Measurements from ENCODE around the gene PSIP1. TPM values are rescaled to one million over a fixed set of nuclear protein-coding genes. Genes with fewer than 3 reads are reported as not detected.
"Not testable (repeated sequence)": the region's sequence is repeated elsewhere in the genome, so short reads cannot be mapped to it uniquely, and the experiment has no call there.

PSIP1 gene
- polyA plus RNA-seq, 1 donor (not counting 4 experiments of a cell fraction or from before 2014, with no cell fraction given): 14.7 TPM

DNA sequence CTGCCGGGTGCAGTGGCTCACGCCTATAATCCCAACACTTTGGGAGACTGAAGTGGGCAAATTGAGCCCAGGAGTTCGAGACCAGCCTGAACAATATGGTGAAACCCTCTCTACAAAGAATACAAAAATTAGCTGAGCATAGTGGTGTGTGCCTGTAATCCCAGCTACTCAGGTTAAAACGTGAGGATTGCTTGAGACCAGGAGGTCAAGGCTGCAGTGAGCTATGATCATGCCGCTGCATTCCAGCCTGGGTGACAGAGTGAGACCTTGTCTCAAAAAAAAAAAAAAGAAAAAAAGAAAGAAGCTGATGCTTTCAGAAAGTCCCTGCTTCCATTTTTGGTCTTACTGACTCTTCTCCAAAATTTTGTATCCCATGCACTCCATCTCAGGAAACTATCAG is 56.8 kb downstream of the PSIP1 start:
- FAIRE-seq (no peak), DNase-seq (ENCODE audit: low read depth, low spot score) (no peak)
- Histone ChIP-seq H3K27ac (ENCODE audit: control insufficient read depth, insufficient read depth, low read length) (no peak overlapping the region), H3K4me2 (ENCODE audit: control insufficient read depth, extremely low read depth, insufficient read depth, low read depth, low read length) (no peak overlapping the region), H3K9me1 (ENCODE audit: control insufficient read depth, extremely low read depth, insufficient read depth, low read length) (no peaks in the 10 kb centered on the region), H3K9me3 (ENCODE audit: control insufficient read depth, low read depth, low read length) (no peaks in the 10 kb centered on the region), H3K79me2 (ENCODE audit: control insufficient read depth, insufficient read depth, low read length) (no peaks in the 10 kb centered on the region), H3K9ac (ENCODE audit: control insufficient read depth, extremely low read depth, insufficient read depth, low read length) (no peak overlapping the region), H3K4me3 (ENCODE audit: control insufficient read depth in 2 of 3, extremely low read depth in 1 of 3, insufficient read depth in 2 of 3, low read depth in 1 of 3, low read length in 3 of 3) (no peak overlapping the region), H3K4me1 (ENCODE audit: control insufficient read depth, extremely low read depth, insufficient read depth, low read length) (no peaks in the 10 kb centered on the region), H2AFZ (ENCODE audit: control insufficient read depth, low read length) (no peak overlapping the region), H3K27me3 (ENCODE audit: control insufficient read depth, extremely low read depth, insufficient read depth, low read length) (no peaks in the 10 kb centered on the region), H3K36me3 (ENCODE audit: control insufficient read depth in 2 of 2, extremely low read depth in 1 of 2, insufficient read depth in 2 of 2, low read length in 2 of 2) (peaks cover 8 to 10% of the 10 kb centered on the region in 2 experiments), H4K20me1 (ENCODE audit: control insufficient read depth, extremely low read depth, insufficient read depth, low read length) (no peaks in the 10 kb centered on the region)
- dilution Hi-C loops (cut with MboI; ENCODE audit: extremely low pct_ligation_motif_present, low sequenced_read_pairs): no loop called here
- TF ChIP-seq, protein P1, sequence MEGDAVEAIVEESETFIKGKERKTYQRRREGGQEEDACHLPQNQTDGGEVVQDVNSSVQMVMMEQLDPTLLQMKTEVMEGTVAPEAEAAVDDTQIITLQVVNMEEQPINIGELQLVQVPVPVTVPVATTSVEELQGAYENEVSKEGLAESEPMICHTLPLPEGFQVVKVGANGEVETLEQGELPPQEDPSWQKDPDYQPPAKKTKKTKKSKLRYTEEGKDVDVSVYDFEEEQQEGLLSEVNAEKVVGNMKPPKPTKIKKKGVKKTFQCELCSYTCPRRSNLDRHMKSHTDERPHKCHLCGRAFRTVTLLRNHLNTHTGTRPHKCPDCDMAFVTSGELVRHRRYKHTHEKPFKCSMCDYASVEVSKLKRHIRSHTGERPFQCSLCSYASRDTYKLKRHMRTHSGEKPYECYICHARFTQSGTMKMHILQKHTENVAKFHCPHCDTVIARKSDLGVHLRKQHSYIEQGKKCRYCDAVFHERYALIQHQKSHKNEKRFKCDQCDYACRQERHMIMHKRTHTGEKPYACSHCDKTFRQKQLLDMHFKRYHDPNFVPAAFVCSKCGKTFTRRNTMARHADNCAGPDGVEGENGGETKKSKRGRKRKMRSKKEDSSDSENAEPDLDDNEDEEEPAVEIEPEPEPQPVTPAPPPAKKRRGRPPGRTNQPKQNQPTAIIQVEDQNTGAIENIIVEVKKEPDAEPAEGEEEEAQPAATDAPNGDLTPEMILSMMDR (optimal IDR thresholded peaks at IDR 0.05 in 1 of 3, IDR thresholded peaks at IDR 0.05 in 1 of 3, conservative IDR thresholded peaks at IDR 0.05 in 1 of 3; ENCODE audit: extremely low read depth in 1 of 3, insufficient read depth in 2 of 3, low read length in 3 of 3): no peak
- TF ChIP-seq EZH2 (IDR thresholded peaks at IDR 0.05; ENCODE audit: low read length): no peak

- Histone ChIP-seq H3K79me2 (ENCODE audit: control insufficient read depth, insufficient read depth, low read length) (peaks cover 9% of the 10 kb centered on the region), H3K4me3 (ENCODE audit: control insufficient read depth in 2 of 3, extremely low read depth in 1 of 3, insufficient read depth in 2 of 3, low read depth in 1 of 3, low read length in 3 of 3) (no peak overlapping the region), H2AFZ (ENCODE audit: control insufficient read depth, low read length) (no peak overlapping the region), H4K20me1 (ENCODE audit: control insufficient read depth, extremely low read depth, insufficient read depth, low read length) (no peaks in the 10 kb centered on the region), H3K36me3 (ENCODE audit: control insufficient read depth in 2 of 2, extremely low read depth in 1 of 2, insufficient read depth in 2 of 2, low read length in 2 of 2) (peaks cover 17 to 19% of the 10 kb centered on the region in 2 experiments), H3K4me2 (ENCODE audit: control insufficient read depth, extremely low read depth, insufficient read depth, low read depth, low read length) (no peak overlapping the region), H3K4me1 (ENCODE audit: control insufficient read depth, extremely low read depth, insufficient read depth, low read length) (no peaks in the 10 kb centered on the region), H3K9me1 (ENCODE audit: control insufficient read depth, extremely low read depth, insufficient read depth, low read length) (no peaks in the 10 kb centered on the region), H3K9me3 (ENCODE audit: control insufficient read depth, low read depth, low read length) (no peaks in the 10 kb centered on the region), H3K9ac (ENCODE audit: control insufficient read depth, extremely low read depth, insufficient read depth, low read length) (no peak overlapping the region), H3K27ac (ENCODE audit: control insufficient read depth, insufficient read depth, low read length) (no peak overlapping the region), H3K27me3 (ENCODE audit: control insufficient read depth, extremely low read depth, insufficient read depth, low read length) (no peaks in the 10 kb centered on the region)
- dilution Hi-C loops (cut with MboI; ENCODE audit: extremely low pct_ligation_motif_present, low sequenced_read_pairs): no loop called here
- DNase-seq (ENCODE audit: low read depth, low spot score) (no peak), FAIRE-seq (no peak)
- no peak for TF ChIP-seq EZH2 (IDR thresholded peaks at IDR 0.05; ENCODE audit: low read length)
- TF ChIP-seq, protein P1 (optimal IDR thresholded peaks at IDR 0.05 in 1 of 3, IDR thresholded peaks at IDR 0.05 in 1 of 3, conservative IDR thresholded peaks at IDR 0.05 in 1 of 3; ENCODE audit: extremely low read depth in 1 of 3, insufficient read depth in 2 of 3, low read length in 3 of 3): no peak
Observed at GRCh38 chr9:15444141-15444540, 66.6 kb downstream of the PSIP1 start.

- H2AFZ ChIP-seq (ENCODE audit: control insufficient read depth, low read length); H3K27ac ChIP-seq (ENCODE audit: control insufficient read depth, insufficient read depth, low read length); H3K4me2 ChIP-seq (ENCODE audit: control insufficient read depth, extremely low read depth, insufficient read depth, low read depth, low read length); H3K27me3 ChIP-seq (ENCODE audit: control insufficient read depth, extremely low read depth, insufficient read depth, low read length); H3K9ac ChIP-seq (ENCODE audit: control insufficient read depth, extremely low read depth, insufficient read depth, low read length); H4K20me1 ChIP-seq (ENCODE audit: control insufficient read depth, extremely low read depth, insufficient read depth, low read length); DNase-seq (ENCODE audit: low read depth, low spot score); FAIRE-seq; H3K4me1 ChIP-seq (ENCODE audit: control insufficient read depth, extremely low read depth, insufficient read depth, low read length); dilution Hi-C loops (cut with MboI; ENCODE audit: extremely low pct_ligation_motif_present, low sequenced_read_pairs); H3K4me3 ChIP-seq (ENCODE audit: control insufficient read depth in 2 of 3, extremely low read depth in 1 of 3, insufficient read depth in 2 of 3, low read depth in 1 of 3, low read length in 3 of 3); H3K9me3 ChIP-seq (ENCODE audit: control insufficient read depth, low read depth, low read length); H3K9me1 ChIP-seq (ENCODE audit: control insufficient read depth, extremely low read depth, insufficient read depth, low read length): not testable (repeated sequence)
- H3K36me3 ChIP-seq (ENCODE audit: control insufficient read depth in 2 of 2, extremely low read depth in 1 of 2, insufficient read depth in 2 of 2, low read length in 2 of 2): peaks cover 10% of the 10 kb centered on the region in 2 experiments
- H3K79me2 ChIP-seq (ENCODE audit: control insufficient read depth, insufficient read depth, low read length): peaks cover 26% of the 10 kb centered on the region
Observed at GRCh38 chr9:15442264-15442663, 68.5 kb downstream of the PSIP1 start.

- H3K4me2 ChIP-seq (ENCODE audit: control insufficient read depth, extremely low read depth, insufficient read depth, low read depth, low read length); H3K36me3 ChIP-seq (ENCODE audit: control insufficient read depth in 2 of 2, extremely low read depth in 1 of 2, insufficient read depth in 2 of 2, low read length in 2 of 2); FAIRE-seq; dilution Hi-C loops (cut with MboI; ENCODE audit: extremely low pct_ligation_motif_present, low sequenced_read_pairs); H3K27me3 ChIP-seq (ENCODE audit: control insufficient read depth, extremely low read depth, insufficient read depth, low read length); H3K4me1 ChIP-seq (ENCODE audit: control insufficient read depth, extremely low read depth, insufficient read depth, low read length); H3K9me1 ChIP-seq (ENCODE audit: control insufficient read depth, extremely low read depth, insufficient read depth, low read length); H3K9ac ChIP-seq (ENCODE audit: control insufficient read depth, extremely low read depth, insufficient read depth, low read length); H3K4me3 ChIP-seq (ENCODE audit: control insufficient read depth in 2 of 3, extremely low read depth in 1 of 3, insufficient read depth in 2 of 3, low read depth in 1 of 3, low read length in 3 of 3); H2AFZ ChIP-seq (ENCODE audit: control insufficient read depth, low read length); DNase-seq (ENCODE audit: low read depth, low spot score); H3K9me3 ChIP-seq (ENCODE audit: control insufficient read depth, low read depth, low read length); H4K20me1 ChIP-seq (ENCODE audit: control insufficient read depth, extremely low read depth, insufficient read depth, low read length); H3K27ac ChIP-seq (ENCODE audit: control insufficient read depth, insufficient read depth, low read length): not testable (repeated sequence)
- H3K79me2 ChIP-seq (ENCODE audit: control insufficient read depth, insufficient read depth, low read length): peaks cover 30% of the 10 kb centered on the region
Observed at GRCh38 chr9:15441841-15442240, 68.9 kb downstream of the PSIP1 start.
